Measurements from ENCODE around the gene EHD3. TPM values are rescaled to one million over a fixed set of nuclear protein-coding genes. Genes with fewer than 3 reads are reported as not detected.

Gene EHD3
- total RNA-seq, 2 donors from 2014 or later: 1.0 to 1.1 TPM

- Histone ChIP-seq H3K27ac (no peak overlapping the region), H3K36me3 (no peaks in the 10 kb centered on the region), H3K4me1 (no peaks in the 10 kb centered on the region), H3K9me3 (no peaks in the 10 kb centered on the region), H3K27me3 (no peaks in the 10 kb centered on the region), H3K4me3 (no peak overlapping the region), H3K9ac (ENCODE audit: low read depth in 2 of 2, low read length in 2 of 2) (no peak overlapping the region)
- no peak for DNase-seq
- intact Hi-C loops (cut with DNase I): no loop called here
- no peak for TF ChIP-seq CTCF (IDR thresholded peaks at IDR 0.05)
Observed at GRCh38 chr2:31191931-31192330, 42.0 kb upstream of the EHD3 start.

- intact Hi-C loops (cut with DNase I): no loop called here
- Histone ChIP-seq H3K4me3 (no peak overlapping the region), H3K36me3 (no peaks in the 10 kb centered on the region), H3K4me1 (no peaks in the 10 kb centered on the region), H3K9ac (ENCODE audit: low read depth in 2 of 2, low read length in 2 of 2) (no peak overlapping the region), H3K27me3 (no peaks in the 10 kb centered on the region), H3K9me3 (no peaks in the 10 kb centered on the region), H3K27ac (no peak overlapping the region)
- TF ChIP-seq CTCF (IDR thresholded peaks at IDR 0.05): no peak
- DNase-seq: no peak
Observed at GRCh38 chr2:31192396-31192795, 41.6 kb upstream of the EHD3 start.

GRCh38 chr2:31192851-31193392 is 41.0 kb upstream of the EHD3 start:
- no peaks in the 10 kb centered on the region for H3K4me1 ChIP-seq
- DNase-seq: no peak
- no peak for TF ChIP-seq CTCF (IDR thresholded peaks at IDR 0.05)
- no peak overlapping the region for H3K9ac ChIP-seq (ENCODE audit: low read depth in 2 of 2, low read length in 2 of 2)
- H3K27me3 ChIP-seq: no peaks in the 10 kb centered on the region
- H3K4me3 ChIP-seq: no peak overlapping the region
- H3K27ac ChIP-seq: no peak overlapping the region
- no peaks in the 10 kb centered on the region for H3K36me3 ChIP-seq
- H3K9me3 ChIP-seq: no peaks in the 10 kb centered on the region
- intact Hi-C loops (cut with DNase I): no loop called here

- H3K4me3 ChIP-seq: no peak overlapping the region
Observed at GRCh38 chr2:31193806-31194205, 40.1 kb upstream of the EHD3 start.

GRCh38 chr2:31196622-31197021 is 37.3 kb upstream of the EHD3 start:
- H3K4me3 ChIP-seq: no peak overlapping the region
- TF ChIP-seq CTCF (IDR thresholded peaks at IDR 0.05): no peak
- no peaks in the 10 kb centered on the region for H3K4me1 ChIP-seq
- no peak overlapping the region for H3K27ac ChIP-seq
- no peaks in the 10 kb centered on the region for H3K36me3 ChIP-seq
- no peak overlapping the region for H3K9ac ChIP-seq (ENCODE audit: low read depth in 2 of 2, low read length in 2 of 2)
- intact Hi-C loops (cut with DNase I): no loop called here
- no peaks in the 10 kb centered on the region for H3K27me3 ChIP-seq
- DNase-seq: no peak
- no peaks in the 10 kb centered on the region for H3K9me3 ChIP-seq

More at GRCh38 chr2:31193806-31194205, 40.1 kb upstream of the EHD3 start:
- DNase-seq: no peak
- no peaks in the 10 kb centered on the region for H3K36me3 ChIP-seq
- no peak for TF ChIP-seq CTCF (IDR thresholded peaks at IDR 0.05)
- intact Hi-C loops (cut with DNase I): no loop called here
- H3K4me1 ChIP-seq: no peaks in the 10 kb centered on the region
- no peaks in the 10 kb centered on the region for H3K27me3 ChIP-seq
- no peak overlapping the region for H3K9ac ChIP-seq (ENCODE audit: low read depth in 2 of 2, low read length in 2 of 2)
- H3K9me3 ChIP-seq: no peaks in the 10 kb centered on the region
- H3K27ac ChIP-seq: no peak overlapping the region

All from colonic mucosa (tissue), 4 donors.